T-helper 9 cell (primary cell): ENCODE results near the gene SPATA31E1.

ENCODE experiments used
- DNase-seq: peaks from one replicate; pipeline ENCODE4 v3.0.0-alpha.2; 2020

SPATA31E1 gene

DNA sequence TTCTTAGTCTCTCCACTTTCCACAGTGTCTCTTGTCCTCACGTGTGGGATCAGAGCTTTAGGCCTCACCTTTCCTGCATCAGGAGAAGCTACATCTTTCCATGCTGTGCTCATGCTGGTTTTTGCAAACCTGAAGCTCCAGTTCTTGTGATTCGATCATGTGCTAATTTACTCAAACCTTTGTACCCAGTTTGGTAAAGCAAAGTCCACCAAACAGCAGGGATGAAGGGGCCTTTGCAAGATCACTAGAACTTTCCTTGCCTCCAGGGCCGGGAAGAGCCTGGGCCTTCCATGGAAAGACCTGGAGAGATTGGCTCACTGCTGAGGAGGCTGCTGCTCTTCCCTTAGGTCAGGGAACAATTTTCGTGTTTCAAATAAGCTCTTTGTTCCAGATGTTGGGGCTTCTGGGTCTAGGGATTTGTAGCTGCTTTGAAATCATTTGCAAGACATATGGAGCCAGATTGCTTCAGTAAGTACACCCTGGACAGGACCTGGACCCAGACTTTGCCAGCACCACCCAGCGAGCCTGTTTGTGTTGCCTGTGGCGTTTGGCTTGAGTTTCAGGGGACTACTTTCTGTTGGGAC, 18.7 kb upstream of the SPATA31E1 start:
- no peak for DNase-seq

DNA sequence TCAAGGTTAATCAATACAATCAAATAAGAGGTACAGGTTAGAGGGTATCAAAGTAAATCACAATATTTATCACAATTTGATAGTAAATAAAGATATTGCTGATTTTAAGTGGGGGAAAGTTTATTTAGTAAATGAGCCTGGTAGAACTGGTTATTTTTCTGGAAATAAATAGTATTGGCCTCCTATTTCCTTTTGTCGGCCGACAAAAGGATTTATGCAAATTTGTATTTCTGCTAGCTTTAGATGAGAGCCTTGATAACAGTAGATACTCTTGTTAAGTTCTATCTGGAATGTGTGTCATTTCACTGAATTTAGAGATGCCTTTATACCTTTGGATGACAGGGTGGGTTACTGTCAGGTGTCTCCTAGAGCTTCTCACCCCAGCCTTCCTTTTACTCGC, 17.8 kb upstream of the SPATA31E1 start:
- DNase-seq, result no peak

DNA sequence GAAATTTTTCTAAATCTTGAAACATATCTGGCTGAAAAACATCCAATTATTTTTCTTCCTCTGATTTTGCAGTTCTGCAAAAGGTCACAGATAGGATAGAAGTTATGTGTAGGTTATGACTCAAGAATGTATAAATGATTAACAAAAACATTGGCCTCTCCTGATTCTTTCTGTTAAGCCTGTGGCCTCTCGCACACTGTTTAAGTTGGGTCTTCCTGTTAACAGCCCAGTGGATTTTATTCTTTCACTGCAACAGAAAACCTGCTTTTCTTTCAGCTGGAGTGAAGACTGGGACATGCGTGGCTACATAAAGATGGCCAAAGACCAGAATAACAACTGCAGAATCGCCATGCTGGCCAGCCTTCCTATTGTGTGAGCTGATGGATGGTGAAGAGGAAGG, 17.1 kb upstream of the SPATA31E1 start:
- no peak for DNase-seq

DNA sequence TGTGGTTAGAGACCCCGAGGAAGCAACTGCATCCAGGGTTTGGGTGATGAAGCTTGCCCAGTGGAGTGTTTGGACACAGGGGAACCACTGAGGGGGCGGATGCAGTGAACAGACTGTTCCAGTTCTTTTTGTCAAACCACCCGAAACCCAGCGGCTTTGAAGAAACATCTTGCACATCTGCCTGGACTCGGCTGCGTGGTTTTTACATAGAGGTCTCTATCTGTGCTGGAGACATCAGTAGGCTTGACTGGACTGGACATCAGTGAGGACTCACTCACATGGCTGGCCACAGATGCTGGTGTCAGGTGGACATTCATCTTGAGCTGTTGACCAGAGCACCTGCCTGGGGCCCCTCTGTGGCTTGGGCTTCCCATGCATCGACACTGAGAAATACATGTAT, 15.3 kb upstream of the SPATA31E1 start:
- no peak for DNase-seq

DNA sequence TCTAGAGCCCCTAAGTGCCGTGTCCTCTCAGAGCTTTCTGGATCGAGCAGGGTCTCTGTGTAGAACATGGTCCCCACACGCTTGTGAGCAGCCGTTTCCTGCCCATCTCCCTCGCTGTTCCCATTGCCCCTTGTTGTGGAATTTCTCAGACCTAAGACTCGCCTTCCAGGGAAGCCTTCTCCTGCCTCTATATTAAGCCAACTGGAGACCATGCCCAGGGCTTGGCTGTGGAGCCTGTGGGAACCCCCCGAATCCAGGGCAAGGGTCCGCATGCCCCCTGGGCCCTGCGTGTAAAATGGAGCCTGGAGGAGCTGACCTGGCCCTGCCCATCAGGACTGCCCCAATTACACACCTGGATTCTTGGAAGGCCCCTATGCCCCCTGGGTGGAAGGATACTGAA, 14.5 kb upstream of the SPATA31E1 start:
- no peak for DNase-seq

- DNase-seq, result no peak
These were observed 14.0 kb upstream of the SPATA31E1 start for GRCh38 chr9:87868635-87869034.

DNA sequence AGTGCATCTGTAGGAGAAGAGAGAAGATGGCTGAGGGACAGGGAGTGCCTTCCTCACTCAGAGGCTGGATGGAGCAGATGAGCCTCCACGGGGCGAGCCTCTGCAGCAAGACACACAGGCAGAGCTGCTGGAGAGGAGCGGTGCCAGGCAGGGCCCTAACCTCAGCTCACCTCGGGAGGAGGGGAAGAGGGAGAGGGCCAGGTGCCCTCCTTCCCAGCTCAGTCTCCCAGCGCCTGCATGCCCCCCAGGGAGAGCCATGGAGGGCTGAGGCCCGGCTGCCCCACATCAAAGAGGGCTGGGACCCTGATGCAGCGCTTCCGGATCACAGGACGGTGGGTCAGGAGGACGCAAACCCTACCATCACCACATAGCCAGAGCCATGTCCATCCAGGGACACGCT, 13.6 kb upstream of the SPATA31E1 start:
- DNase-seq, result no peak

DNA sequence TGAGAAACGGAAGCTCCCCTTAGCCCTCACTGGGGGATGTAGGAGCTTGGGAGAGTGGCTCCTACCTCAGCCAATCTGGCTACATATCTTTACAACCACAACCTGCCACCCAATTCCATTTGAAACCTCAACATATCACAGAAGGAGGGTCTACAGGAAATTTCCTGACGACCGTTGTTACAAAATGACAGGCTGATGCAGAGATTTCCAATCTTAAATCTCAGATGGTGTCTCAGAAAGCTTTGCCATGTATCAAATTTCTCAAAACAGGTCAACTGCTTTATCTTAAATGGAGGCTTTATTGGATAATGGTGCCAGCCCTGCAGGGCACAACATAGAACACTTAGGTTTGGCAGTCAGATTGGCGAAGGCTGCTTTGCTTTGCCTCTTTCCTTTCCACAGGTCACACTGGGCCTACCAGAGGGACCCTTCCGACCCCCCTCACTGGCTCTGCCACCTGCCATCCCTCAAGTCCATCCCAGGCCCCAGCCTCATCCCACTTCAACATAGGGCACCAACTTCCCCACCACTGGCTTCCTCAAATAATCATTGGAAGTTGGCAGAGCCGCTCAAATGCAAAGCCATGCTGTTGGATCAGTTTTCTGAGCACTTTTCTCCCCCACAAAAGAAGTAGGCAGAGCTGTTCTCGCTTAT, 11.1 kb upstream of the SPATA31E1 start:
- no peak for DNase-seq

DNA sequence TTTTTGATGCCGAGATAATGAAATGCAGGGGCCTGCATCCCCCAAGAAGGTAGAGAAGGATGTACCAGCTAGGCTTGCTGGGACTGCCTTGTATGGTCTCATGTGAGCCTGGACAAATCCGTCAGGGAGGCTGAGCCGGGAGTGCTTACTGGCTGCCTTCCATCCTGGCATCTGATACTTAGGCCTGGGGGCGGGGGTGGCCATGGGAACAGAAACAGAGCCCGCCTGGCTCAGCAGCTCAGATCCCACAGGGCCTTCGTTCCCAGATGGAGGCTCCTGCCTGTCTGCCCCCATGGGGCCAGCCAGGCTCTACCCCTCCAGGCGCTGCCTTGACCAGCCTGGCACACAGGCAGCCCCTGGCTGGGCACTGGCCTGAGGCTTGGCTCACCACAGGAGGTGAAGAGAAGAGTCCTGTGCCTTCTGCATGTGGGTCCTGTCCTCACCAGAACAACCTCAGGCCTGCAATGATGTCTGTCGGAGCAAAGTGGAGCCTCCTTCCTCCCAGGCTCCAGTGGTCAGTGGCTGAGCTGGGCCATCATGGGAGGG, 10.5 kb upstream of the SPATA31E1 start:
- no peak for DNase-seq

DNA sequence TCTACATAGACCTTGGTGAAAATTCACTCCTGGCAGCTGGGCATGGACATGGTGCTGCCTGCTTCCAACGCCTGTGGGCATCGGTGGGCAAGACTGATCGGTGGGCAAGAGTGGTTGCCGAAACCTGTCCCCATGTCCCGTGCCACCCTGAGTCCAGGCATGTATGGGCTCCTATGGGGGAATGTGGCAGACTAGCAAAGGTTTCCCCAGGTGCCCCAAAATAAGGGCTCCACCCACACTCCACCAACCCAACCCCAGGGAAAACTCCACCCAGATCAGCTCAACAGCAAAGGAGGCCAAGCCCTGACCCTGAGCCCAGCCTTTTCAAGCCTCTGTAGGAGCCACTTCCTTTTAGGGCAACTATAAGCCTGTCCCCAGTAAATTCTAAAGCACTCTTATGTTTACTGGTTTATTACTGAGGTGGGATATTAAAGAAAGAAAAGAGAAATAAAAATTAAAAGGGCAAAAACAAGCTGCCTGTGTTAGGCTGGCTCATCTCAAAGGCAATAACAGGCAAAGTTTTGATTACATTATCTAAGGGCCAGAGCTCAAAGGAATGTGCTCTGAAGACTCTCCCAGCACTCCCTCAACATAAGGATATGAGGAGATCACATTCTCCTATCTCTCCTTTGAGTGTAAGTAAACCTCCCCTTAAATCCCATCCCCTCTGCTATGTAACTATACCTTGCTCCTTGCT, 8.9 kb upstream of the SPATA31E1 start:
- no peak for DNase-seq

- DNase-seq, result no peak
These were observed 8.4 kb upstream of the SPATA31E1 start for GRCh38 chr9:87874304-87874623.

GRCh38 chr9:87875060-87875459, 7.6 kb upstream of the SPATA31E1 start:
- no peak for DNase-seq

DNA sequence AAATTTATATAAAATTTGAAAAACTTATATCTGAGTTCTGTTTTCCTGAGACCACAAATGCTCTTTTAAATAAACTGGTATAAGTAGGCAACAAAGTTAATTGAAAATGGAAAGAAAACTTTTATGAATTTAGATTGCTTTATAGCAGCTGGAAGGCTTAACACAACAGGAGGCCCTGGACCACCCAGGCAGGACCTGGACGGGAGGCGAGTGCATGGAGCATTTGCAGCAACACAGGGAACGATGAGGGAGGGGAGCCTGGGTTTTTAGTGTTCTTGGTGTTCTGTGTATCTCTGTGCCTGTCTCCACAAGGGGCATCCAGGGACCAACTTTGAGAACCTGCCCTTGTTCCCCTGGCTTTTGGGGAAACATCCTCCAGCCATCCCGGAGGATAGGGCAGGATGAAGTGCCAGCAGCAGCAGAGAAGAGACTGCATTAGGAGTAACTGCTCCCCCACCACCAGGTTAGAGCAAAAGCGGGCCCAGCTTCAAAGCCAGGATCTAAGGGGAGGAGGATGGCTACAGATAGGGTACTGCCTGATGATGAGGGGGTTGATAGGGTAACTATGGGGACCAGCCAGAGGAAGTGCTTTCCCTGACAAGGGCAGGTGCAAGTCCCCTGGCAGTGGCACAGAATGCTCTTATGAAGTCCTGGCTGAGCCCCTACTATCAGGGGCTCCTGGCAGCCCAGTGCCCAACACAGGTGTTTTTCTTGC, 6.7 kb upstream of the SPATA31E1 start:
- no peak for DNase-seq

DNA sequence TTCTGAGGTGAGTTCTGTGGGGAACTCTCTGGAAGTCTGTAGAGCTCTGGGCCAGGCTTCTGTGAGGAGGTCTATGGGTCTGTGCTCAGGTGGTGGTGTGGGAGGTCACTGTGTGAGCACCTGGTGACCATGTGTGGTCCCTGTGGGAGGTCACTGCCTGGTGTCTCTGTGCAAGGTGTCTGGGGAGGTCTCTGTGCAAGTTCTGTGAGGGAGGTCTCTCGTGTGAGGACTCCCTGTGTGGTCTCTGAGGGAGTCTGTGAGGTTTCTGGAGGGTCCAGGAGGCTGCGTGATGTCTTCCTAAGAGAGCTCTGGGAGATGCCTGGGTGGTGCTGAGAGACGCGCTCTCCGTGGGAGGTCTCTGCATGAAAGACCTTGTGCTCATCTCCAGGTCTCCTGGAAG, 6.0 kb upstream of the SPATA31E1 start:
- DNase-seq, result no peak

DNA sequence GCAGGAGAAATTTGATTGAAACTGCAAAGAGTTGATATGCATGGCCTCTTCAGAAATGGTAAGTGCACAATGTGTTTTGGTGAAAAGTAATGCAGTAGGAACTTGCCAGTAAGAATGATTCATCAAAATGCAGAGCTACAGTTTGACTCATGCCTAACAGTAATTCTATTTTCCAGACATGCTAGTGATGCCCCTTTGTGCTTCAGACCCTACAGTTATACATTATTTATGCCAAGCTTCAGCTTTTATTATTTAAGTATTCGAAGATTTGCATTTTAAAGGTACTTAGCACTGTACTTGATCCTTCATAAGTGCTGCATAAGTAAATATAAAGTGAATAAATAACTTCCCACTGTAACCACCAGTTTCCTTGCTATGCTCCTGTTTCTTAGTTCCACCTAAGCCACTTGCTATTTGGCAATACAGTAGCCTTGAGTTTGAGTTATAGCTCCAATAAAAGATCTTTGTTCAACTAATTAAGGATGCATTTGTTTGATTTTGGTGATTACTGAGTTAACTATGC, 3.6 kb upstream of the SPATA31E1 start:
- no peak for DNase-seq

DNA sequence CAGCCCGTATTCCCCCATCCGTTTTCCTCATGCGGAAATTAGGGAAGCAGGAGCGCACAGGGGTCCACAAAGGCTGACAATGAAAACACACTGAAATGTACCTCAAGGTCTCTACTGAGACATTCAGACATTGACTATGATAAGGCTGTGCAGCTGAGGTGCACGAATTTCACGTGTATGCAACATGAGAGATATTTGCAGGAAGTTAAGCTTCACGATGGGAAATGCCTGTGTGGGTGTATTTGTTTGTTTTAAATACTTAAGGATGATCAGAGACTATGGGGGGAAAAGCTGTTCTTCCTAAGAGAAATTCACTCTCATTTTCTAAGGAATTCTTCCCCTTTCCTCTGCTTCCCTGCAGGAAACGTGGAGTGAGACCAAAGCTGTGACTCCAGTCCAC, 2.6 kb upstream of the SPATA31E1 start:
- DNase-seq, result no peak

DNA sequence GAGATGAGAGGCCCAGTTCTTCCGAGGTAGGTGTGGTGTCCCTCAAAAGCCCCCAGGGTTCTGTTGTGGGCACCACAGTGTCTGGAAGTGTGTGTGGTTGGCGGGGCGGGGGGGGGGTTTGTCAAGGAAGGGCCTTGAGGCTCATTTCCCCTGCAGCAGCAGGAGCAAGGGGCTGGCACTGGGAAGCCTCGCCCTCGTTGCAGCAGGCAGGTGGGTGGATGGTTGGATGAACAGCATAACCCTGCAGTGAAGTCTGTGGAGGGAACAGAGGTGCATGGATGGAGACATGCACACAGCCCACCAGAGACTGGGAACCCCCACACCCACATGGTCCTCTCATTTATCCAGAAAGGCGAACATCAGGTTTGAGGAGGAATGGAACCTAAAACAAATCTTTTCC, 2.0 kb upstream of the SPATA31E1 start:
- no peak for DNase-seq

DNA sequence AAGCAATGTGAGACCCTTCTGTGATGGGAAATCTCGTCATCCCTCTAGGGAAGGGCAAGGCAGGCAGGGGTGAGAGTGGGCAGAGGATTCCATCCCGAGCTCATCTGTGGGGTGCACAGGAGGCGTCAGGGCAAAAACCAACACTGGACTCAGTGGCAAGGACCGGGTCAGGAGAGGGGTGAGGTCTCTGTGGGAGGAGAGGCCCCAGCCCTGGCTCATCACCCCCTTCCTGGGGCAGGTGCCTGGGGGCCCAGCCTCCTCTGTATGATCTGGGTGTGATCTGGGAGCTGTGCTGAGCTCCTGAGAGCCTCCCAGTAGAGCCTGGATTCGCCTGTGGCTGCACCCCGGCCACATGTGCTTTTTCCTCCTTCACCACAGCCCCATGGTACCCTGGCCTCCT, 597 bp downstream of the SPATA31E1 start:
- DNase-seq, result no peak

GRCh38 chr9:87883990-87884389, 1.3 kb downstream of the SPATA31E1 start:
- DNase-seq, result no peak

GRCh38 chr9:87884578-87885459, 2.1 kb downstream of the SPATA31E1 start:
- no peak for DNase-seq

DNA sequence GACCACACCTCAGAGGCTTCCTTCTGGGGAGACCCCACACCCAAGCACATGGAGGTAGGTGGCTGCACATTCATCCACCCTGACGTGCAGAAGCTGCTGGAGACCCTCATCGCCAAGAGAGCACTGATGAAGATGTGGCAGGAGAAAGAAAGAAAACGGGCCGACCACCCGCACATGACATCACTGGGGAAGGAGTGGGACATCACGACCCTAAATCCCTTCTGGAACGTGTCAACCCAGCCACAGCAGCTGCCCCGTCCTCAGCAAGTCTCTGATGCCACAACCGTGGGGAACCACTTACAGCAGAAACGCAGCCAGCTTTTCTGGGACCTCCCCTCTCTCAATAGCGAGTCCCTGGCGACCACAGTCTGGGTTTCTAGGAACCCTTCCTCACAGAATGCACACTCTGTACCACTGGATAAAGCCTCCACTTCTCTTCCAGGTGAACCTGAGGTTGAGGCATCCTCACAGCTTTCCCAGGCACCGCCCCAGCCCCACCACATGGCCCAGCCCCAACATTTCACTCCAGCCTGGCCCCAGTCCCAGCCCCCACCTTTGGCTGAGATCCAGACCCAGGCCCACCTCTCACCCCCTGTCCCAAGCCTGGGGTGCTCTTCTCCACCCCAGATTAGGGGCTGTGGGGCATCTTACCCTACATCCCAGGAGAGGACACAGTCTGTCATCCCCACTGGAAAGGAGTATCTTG, 3.0 kb downstream of the SPATA31E1 start:
- no peak for DNase-seq
